Stimulated activated effector memory CD8-positive, alpha-beta T cell treated with anti-CD3 and anti-CD28 coated beads, Interleukin-12 subunit alpha, Interleukin-12 subunit beta, amount 100 ng/mL, for 72 hours (primary cell): ENCODE results near the gene KDM4B.

Experiments used
- ATAC-seq: fragments of 150-1000 bp; cut with Tn5 transposase; 2 replicates; pipeline ENCODE4 v1.10.0; 2021
- DNase-seq, 2 donors: peaks; one replicate each; pipeline ENCODE4 v3.0.0; 2021 to 2022; ENCODE audit warnings: low spot score in 2 of 2
- H3K27ac Mint-ChIP-seq: one replicate; pipeline ENCODE4 v1.8.0; 2022; ENCODE audit warnings: mild to moderate bottlenecking, mixed read lengths
- H3K36me3 Mint-ChIP-seq: one replicate; pipeline ENCODE4 v1.8.0; 2022; ENCODE audit warnings: mild to moderate bottlenecking, mixed read lengths
- H3K4me1 Mint-ChIP-seq: one replicate; pipeline ENCODE4 v1.8.0; 2022; ENCODE audit warnings: mixed read lengths
- H3K4me3 Mint-ChIP-seq: one replicate; pipeline ENCODE4 v1.8.0; 2022; ENCODE audit warnings: mild to moderate bottlenecking, mixed read lengths
- H3K9me3 Mint-ChIP-seq: one replicate; pipeline ENCODE4 v1.8.0; 2022; ENCODE audit warnings: mixed read lengths

The KDM4B gene

DNA sequence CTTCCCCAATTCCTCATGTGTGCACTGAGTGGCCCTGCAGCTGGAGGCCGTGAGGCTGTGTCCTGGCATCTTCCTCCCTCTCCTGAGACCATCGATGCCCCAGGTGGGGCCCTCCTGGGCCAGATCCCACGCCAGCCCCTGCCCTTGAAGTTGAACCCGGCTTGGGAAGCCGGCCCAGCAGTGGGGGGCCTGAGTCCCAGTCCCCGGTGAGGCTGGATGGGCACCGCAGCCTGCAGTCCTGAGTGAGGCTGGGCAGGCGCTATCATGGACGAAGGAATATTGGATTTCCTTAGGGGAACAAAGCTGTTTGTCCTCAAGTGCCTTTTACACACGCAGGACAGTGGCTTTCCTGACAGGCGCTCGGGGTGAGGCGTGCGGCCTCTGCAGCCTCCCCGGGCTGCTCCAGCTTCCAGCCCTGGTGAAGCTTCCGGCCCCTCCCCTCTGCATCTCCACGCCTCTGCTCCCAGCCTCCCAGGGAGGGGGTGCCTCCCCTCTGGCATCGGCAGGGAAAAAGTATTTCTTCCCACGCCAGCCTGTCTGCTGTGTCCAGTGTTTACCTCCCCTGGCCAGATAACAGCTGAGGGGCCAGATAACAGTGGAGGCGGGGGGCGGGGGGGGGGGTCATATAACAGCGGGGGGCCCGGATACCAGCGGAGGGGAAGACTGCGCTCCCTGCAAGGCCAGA lies 159.5 kb downstream of the KDM4B start:
- no peak overlapping the region for H3K27ac Mint-ChIP-seq
- H3K4me1 Mint-ChIP-seq = peaks cover 13% of the 10 kb centered on the region
- DNase-seq (no peak), ATAC-seq (no peak)
- H3K9me3 Mint-ChIP-seq = no peaks in the 10 kb centered on the region
- H3K36me3 Mint-ChIP-seq = peaks cover 44% of the 10 kb centered on the region
- H3K4me3 Mint-ChIP-seq = no peak overlapping the region

DNA sequence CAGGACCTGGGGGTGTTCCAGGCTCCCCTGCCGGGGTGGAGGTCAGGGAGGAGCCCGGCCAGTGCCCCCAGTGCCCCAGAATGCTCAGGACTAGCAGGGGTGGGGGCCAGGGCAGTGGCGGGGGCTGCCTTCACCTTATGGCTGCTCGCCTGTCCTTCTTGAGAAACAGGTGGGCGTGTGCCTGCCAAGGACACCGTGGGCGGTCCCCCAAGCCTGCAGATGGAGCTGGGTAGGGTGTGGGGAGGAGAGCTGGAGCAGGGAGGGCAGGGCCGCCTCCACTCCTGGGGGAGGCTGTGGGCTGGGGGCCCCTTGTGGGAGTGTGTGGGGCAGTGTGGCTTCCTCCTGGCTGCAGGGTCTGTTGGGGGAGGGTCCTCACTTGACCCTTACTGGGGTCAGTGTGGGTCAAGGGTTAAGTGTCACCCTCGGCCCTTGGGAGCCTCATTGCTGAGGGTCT lies 160.1 kb downstream of the KDM4B start:
- DNase-seq = no peak
- peaks cover 41% of the 10 kb centered on the region for H3K36me3 Mint-ChIP-seq
- no peak overlapping the region for H3K27ac Mint-ChIP-seq
- no peaks in the 10 kb centered on the region for H3K9me3 Mint-ChIP-seq
- H3K4me1 Mint-ChIP-seq = peaks cover 13% of the 10 kb centered on the region
- no peak overlapping the region for H3K4me3 Mint-ChIP-seq
- ATAC-seq = no peak

GRCh38 chr19:5129691-5130090 lies 160.8 kb downstream of the KDM4B start:
- H3K4me1 Mint-ChIP-seq = peaks cover 13% of the 10 kb centered on the region
- H3K36me3 Mint-ChIP-seq = peaks cover 41% of the 10 kb centered on the region
- DNase-seq (no peak), ATAC-seq (no peak)
- peak overlapping the region; percentile 90 for H3K27ac Mint-ChIP-seq
- H3K9me3 Mint-ChIP-seq = no peaks in the 10 kb centered on the region
- peak overlapping the region; percentile 57 for H3K4me3 Mint-ChIP-seq

- no peak for DNase-seq
- peak overlapping the region; percentile 90 for H3K27ac Mint-ChIP-seq
- H3K9me3 Mint-ChIP-seq = no peaks in the 10 kb centered on the region
- H3K4me3 Mint-ChIP-seq = peak overlapping the region; percentile 57
- peak; percentile 44 for ATAC-seq
- peaks cover 39% of the 10 kb centered on the region for H3K36me3 Mint-ChIP-seq
- H3K4me1 Mint-ChIP-seq = peaks cover 13% of the 10 kb centered on the region
Measured at GRCh38 chr19:5130371-5131030, 161.6 kb downstream of the KDM4B start.

DNA sequence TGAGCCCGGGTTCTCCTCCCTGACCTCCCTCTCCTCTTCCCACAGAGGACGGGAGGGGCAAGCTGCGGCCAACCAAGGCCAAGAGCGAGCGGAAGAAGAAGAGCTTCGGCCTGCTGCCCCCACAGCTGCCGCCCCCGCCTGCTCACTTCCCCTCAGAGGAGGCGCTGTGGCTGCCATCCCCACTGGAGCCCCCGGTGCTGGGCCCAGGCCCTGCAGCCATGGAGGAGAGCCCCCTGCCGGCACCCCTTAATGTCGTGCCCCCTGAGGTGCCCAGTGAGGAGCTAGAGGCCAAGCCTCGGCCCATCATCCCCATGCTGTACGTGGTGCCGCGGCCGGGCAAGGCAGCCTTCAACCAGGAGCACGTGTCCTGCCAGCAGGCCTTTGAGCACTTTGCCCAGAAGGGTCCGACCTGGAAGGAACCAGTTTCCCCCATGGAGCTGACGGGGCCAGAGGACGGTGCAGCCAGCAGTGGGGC lies 162.2 kb downstream of the KDM4B start:
- no peak for ATAC-seq
- peaks cover 45% of the 10 kb centered on the region for H3K36me3 Mint-ChIP-seq

DNA sequence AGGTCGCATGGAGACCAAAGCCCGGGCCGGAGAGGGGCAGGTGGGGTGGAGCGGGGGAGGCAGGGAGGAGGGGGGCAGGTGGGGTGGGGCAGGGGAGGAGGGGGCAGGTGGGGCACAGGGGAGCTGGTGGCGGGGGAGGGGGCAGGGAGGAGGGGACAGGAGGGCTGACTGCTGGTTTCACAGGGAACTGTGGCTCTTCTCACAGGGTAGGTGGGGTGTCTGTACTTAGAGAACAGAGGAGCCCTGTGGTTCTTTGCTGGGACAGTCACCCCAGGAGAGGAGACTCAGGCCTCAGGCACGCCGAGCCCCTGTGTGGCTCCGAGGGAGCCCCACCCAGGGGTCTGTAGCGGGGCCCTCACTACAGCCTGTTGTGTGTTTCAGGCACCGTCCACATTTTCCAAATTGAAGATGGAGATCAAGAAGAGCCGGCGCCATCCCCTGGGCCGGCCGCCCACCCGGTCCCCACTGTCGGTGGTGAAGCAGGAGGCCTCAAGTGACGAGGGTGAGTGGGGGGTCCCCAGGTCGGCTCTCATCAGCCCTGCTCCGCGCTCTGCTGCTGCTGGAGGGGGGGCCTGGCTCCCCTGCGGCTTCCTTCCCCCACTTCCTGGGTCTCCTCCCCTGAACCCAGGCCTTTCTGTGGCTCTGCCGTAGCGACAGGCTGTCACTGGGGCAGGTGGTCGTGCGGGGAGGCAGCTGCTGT lies 162.7 kb downstream of the KDM4B start:
- H3K9me3 Mint-ChIP-seq = no peaks in the 10 kb centered on the region
- H3K36me3 Mint-ChIP-seq = peaks cover 48% of the 10 kb centered on the region
- H3K27ac Mint-ChIP-seq = peak overlapping the region; percentile 90
- peaks cover 13% of the 10 kb centered on the region for H3K4me1 Mint-ChIP-seq
- H3K4me3 Mint-ChIP-seq = peak overlapping the region; percentile 57
- DNase-seq (no peak), ATAC-seq (no peak)

More for the DNA sequence above, 162.2 kb downstream of the KDM4B start:
- DNase-seq = no peak
- peak overlapping the region; percentile 57 for H3K4me3 Mint-ChIP-seq
- peaks cover 13% of the 10 kb centered on the region for H3K4me1 Mint-ChIP-seq
- H3K27ac Mint-ChIP-seq = peak overlapping the region; percentile 90
- H3K9me3 Mint-ChIP-seq = no peaks in the 10 kb centered on the region

GRCh38 chr19:5132206-5132560 lies 163.3 kb downstream of the KDM4B start:
- Mint-ChIP-seq H3K27ac (no peak overlapping the region), H3K36me3 (peaks cover 48% of the 10 kb centered on the region), H3K4me3 (no peak overlapping the region), H3K9me3 (no peaks in the 10 kb centered on the region), H3K4me1 (peaks cover 18% of the 10 kb centered on the region)
- no peak for ATAC-seq
- no peak for DNase-seq

GRCh38 chr19:5132698-5133651 lies 164.1 kb downstream of the KDM4B start:
- Mint-ChIP-seq H3K27ac (no peak overlapping the region), H3K4me3 (no peak overlapping the region), H3K4me1 (peaks cover 19% of the 10 kb centered on the region), H3K36me3 (peaks cover 49% of the 10 kb centered on the region), H3K9me3 (no peaks in the 10 kb centered on the region)
- ATAC-seq = no peak
- no peak for DNase-seq

DNA sequence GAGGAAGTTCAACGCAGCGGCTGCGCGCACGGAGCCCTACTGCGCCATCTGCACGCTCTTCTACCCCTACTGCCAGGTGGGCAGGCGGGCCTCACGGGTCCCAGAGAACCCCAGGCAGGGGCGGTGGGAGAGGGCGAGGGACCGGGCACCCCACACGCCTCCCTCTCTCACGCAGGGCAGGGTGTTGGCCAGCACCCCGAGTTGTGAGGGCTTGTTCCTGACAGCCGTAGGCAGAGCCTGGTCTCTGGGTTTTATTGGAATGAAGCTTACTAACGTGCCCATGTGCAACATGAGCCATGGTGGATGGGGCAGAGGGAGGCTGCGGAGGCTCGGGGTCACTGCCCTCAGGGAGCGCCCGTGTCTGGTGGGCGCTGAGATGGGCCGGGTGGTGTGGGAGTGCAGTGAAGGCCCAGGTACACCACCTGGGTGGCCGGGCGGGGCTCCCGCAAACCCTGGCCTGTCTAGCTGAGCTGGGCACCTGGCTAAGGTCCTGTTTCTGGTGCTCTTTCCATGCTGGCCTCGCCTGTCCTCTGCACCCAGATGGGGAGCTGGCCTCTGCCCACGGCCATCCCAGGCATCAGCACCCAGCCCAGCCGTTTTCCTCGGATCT lies 165.2 kb downstream of the KDM4B start:
- DNase-seq (no peak), ATAC-seq (no peak)
- Mint-ChIP-seq H3K27ac (peak overlapping the region; percentile 34), H3K4me1 (peaks cover 30% of the 10 kb centered on the region), H3K36me3 (peaks cover 53% of the 10 kb centered on the region), H3K9me3 (no peaks in the 10 kb centered on the region), H3K4me3 (no peak overlapping the region)

- Mint-ChIP-seq H3K4me1 (peaks cover 36% of the 10 kb centered on the region), H3K27ac (peak overlapping the region; percentile 34), H3K9me3 (no peaks in the 10 kb centered on the region), H3K4me3 (no peak overlapping the region), H3K36me3 (peaks cover 59% of the 10 kb centered on the region)
- ATAC-seq (no peak), DNase-seq (no peak)
Measured at GRCh38 chr19:5134691-5135090, 165.8 kb downstream of the KDM4B start.

DNA sequence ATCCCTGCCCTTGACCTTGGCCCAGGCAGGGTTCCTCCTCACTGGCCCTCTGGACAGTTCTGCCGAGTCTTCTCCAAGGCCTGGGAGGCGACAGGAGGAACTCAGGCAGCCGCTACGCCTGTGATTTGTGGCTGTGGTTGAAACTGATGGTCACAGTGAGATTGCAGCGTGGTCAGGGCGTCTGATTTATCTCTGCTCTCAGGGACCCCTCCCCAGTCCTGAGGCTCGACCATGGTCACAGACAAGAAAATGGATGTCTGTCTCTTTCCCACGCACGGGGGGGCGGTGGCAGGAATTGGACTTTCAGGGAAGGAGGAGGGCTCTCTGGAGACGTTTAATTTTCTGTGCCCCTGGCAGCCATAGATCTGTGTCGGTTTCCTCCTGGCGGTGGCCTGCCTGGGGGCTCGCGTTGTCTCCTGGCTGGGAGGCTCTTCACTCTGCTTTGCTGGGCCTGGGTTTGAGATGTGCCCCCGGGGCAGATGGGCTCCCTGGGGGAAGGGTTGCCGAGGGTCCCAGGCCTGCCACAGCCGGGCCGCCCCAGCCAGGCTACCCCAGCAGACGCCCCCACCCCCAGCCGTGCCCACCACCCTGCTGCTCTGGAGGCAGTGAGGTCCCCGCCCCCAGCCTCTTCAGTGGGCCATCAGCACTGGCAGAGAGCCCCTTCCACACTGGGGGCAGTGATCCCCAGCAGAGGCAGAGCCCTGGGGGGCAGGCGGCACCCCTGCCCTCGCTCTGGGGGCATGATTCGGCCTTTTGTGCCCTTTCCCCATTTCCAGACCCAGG lies 167.4 kb downstream of the KDM4B start:
- H3K4me1 Mint-ChIP-seq = peaks cover 25% of the 10 kb centered on the region
- H3K9me3 Mint-ChIP-seq = no peaks in the 10 kb centered on the region
- H3K27ac Mint-ChIP-seq = peak overlapping the region; percentile 45
- DNase-seq = no peak
- ATAC-seq = no peak
- peaks cover 54% of the 10 kb centered on the region for H3K36me3 Mint-ChIP-seq
- H3K4me3 Mint-ChIP-seq = no peak overlapping the region

DNA sequence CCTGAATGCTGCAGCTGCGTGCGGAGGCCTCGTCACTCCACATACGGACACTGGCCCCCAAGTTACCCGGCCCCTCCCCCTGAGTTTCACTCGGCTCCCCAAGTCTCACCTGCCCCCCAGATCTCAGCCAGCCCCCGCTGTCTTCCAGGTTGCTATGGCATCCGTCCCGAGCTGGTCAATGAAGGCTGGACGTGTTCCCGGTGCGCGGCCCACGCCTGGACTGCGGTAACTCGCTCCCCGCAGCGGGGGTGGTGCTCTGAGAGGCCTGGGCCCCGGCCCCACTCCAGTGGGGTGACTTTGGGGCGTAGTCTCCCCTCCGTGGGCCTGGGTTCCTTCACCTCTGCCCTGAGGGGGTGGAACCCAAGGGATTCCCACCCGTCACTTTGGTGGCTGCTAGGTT lies 168.2 kb downstream of the KDM4B start:
- peak overlapping the region; percentile 12 for H3K27ac Mint-ChIP-seq
- peaks cover 48% of the 10 kb centered on the region for H3K36me3 Mint-ChIP-seq
- H3K9me3 Mint-ChIP-seq = no peaks in the 10 kb centered on the region
- DNase-seq = no peak
- H3K4me1 Mint-ChIP-seq = peaks cover 25% of the 10 kb centered on the region
- ATAC-seq = no peak
- H3K4me3 Mint-ChIP-seq = no peak overlapping the region

- H3K4me3 Mint-ChIP-seq = no peak overlapping the region
- peak overlapping the region; percentile 12 for H3K27ac Mint-ChIP-seq
- peaks cover 47% of the 10 kb centered on the region for H3K36me3 Mint-ChIP-seq
- DNase-seq (no peak), ATAC-seq (no peak)
- H3K9me3 Mint-ChIP-seq = no peaks in the 10 kb centered on the region
- H3K4me1 Mint-ChIP-seq = peaks cover 26% of the 10 kb centered on the region
Measured at GRCh38 chr19:5137571-5138124, 168.7 kb downstream of the KDM4B start.
